Activated CD8-positive, alpha-beta memory T cell treated with anti-CD3 and anti-CD28 coated beads, Interleukin-2, amount 50 U/mL, for 1 hour (primary cell): ENCODE measurements around the gene SLFN14.
"Not testable (repeated sequence)": the region's sequence is repeated elsewhere in the genome, so short reads cannot be mapped to it uniquely, and the experiment has no call there.

ENCODE experiments used
- DNase-seq: peaks from one replicate; pipeline ENCODE4 v3.0.0-alpha.2; 2020; ENCODE audit errors: extremely low read depth

Gene SLFN14

DNA sequence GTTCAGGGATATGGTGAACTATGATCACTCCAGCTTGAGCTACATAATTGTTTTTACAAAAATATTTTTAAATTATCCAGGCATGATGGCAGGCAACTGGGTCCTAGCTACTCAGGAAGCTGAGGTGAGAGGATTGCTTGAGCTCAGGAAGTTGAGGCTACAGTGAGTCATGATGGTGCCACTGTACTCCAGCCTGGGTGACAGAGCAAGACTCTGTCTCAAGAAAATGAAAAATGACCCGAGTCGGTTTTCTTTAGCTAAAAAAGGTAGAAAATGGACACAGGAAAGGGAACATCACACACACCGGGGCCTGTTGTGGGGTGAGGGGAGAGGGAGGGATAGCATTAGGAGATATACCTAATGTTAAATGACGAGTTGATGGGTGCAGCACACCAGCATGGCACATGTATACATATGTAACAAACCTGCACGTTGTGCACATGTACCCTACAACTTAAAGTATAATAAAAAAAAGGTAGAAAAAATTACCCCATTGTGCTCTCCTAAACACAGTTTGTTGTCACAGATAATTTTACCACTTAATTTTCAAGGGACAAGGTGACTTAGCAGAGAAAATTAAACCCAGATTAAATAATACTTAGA lies 38.9 kb downstream of the SLFN14 start:
- not testable (repeated sequence) for DNase-seq

- no peak for DNase-seq
Observed at GRCh38 chr17:35521150-35521549, 39.5 kb downstream of the SLFN14 start.

GRCh38 chr17:35519906-35520442 lies 40.6 kb downstream of the SLFN14 start:
- no peak for DNase-seq

DNA sequence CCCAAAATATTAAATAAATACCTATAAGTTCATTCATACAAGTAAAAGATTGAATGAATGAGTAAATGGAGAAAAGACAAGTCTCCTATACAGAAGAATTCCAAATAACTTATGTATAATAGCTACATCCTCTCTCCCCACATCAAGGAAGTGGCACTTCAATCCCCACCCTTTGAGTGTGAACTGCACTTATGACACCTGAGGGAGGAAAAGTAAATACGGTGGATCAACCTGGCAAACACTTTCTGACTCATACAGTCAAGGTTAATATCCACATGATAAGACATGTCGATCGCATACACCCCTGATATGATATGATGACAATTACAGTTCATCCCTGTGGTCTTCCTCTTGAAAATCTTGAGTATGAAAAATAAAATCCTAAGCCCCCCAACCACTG lies 41.2 kb downstream of the SLFN14 start:
- DNase-seq: no peak

- DNase-seq: not testable (repeated sequence)
Observed at GRCh38 chr17:35518431-35518830, 42.2 kb downstream of the SLFN14 start.

GRCh38 chr17:35515027-35515426 lies 45.6 kb downstream of the SLFN14 start:
- DNase-seq: no peak

DNA sequence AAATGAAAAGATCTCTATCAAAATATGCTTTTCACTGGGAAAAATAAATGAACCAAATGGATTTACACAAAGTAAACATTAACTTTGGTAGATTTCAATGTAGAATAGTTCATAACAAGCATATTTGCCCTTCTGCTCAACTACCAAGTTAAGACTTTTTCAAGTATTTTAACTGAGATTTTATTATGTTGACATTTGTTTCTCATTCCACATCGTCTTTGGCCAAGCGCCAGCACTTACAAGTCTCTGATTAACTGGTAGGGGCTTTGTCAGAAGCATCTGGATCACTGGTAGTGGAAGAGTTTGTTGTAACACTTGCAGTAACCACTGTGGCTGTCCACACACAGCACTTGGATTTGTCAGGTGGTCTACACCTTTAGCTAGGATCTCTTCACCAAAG lies 46.1 kb downstream of the SLFN14 start:
- no peak for DNase-seq
